PFSK-1 (cell line): ENCODE measurements around the gene ART4.

ENCODE experiments used
- POLR2AphosphoS5 ChIP-seq: IDR thresholded peaks from 2 replicates; pipeline ENCODE4 v1.6.1; 2012; ENCODE audit warnings: low read depth, mild to moderate bottlenecking, control low read depth, low read length, moderate library complexity
- REST ChIP-seq, 2 experiments: IDR thresholded peaks; 2 replicates each; pipeline versions ENCODE4 v1.6.1 to v1.8.0; 2011 to 2012; ENCODE audit warnings: low read depth in 2 of 2, low read length in 2 of 2, control low read depth in 1 of 2, inconsistent platforms in 1 of 2, mild to moderate bottlenecking in 1 of 2, moderate library complexity in 1 of 2; ENCODE audit not compliant: insufficient read depth in 1 of 2
- SIN3A ChIP-seq: IDR thresholded peaks from 2 replicates; pipeline ENCODE4 v1.6.1; 2012; ENCODE audit warnings: mild to moderate bottlenecking, low read length, moderate library complexity, borderline replicate concordance; ENCODE audit not compliant: insufficient read depth
- TAF1 ChIP-seq: IDR thresholded peaks from 2 replicates; pipeline ENCODE4 v1.6.1; 2012; ENCODE audit warnings: low read length, control low read depth, borderline replicate concordance; ENCODE audit not compliant: insufficient read depth

DNA sequence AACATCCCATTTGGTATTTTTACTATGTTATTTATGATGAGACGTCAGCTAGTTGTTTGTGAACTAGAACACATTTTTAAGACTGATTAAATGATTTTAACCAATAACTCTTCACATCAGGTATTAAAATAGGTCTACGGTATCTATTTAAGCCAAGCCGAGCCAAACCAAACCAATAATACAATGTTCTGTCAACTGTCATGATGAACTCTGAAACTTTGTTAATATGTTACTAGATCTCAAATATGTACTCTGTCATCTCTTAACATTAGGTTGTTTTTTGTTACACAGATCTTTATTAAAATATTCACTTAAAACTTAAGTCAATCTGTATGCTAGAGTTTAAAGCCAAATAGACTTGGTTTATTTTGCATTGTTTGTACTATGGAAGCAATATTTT lies 1.0 kb downstream of the ART4 start:
- TF ChIP-seq TAF1 (no peak), REST (IDR thresholded peaks at IDR 0.05; ENCODE audit: insufficient read depth in 1 of 2, low read depth in 2 of 2, low read length in 2 of 2) (no peak), POLR2AphosphoS5 (no peak), SIN3A (no peak)
